GM10248 (cell line): ENCODE measurements around the gene GOT2.
"Not testable (repeated sequence)": the region's sequence is repeated elsewhere in the genome, so short reads cannot be mapped to it uniquely, and the experiment has no call there.

Source experiments
- CTCF ChIA-PET: fragments of 300-600 bp; sonication (Branson Sonifier 250); formaldehyde crosslinking; extraction: SDS; loops from one replicate; lab custom pipeline; 2021; ENCODE audit warnings: antibody characterized with exemption; lab: Yijun Ruan, JAX
- POLR2A ChIA-PET: fragments of 350-650 bp; sonication (Branson Sonifier 250); formaldehyde crosslinking; extraction: SDS; loops from one replicate; lab custom pipeline; 2020; ENCODE audit warnings: antibody characterized with exemption; lab: Yijun Ruan, JAX
- DNase-seq: peaks from one replicate; pipeline ENCODE4 v3.0.0; 2012; ENCODE audit errors: extremely low spot score
- CTCF ChIP-seq: IDR thresholded peaks from 2 replicates; pipeline ENCODE4 v1.5.1; 2012; ENCODE audit warnings: mild to moderate bottlenecking, low read depth; ENCODE audit errors: extremely low read depth, missing control alignments, control extremely low read depth

GOT2 gene

GRCh38 chr16:58733671-58734458, at the start of gene GOT2:
Gene GOT2, minus strand, starts transcription at chr16:58734316. Its CDS starts 88 bp downstream, at chr16:58734228.
- peak; percentile 97 for TF ChIP-seq CTCF
- POLR2A ChIA-PET: no interaction called here
- peak; percentile 91 for DNase-seq
- CTCF ChIA-PET: interaction anchor here (0.6 to 2.7 kb wide), 5 partner anchors 9 to 22 kb away, joined by 3 to 15 read pairs (median 3); no protein-coding TSS in a partner anchor

DNA sequence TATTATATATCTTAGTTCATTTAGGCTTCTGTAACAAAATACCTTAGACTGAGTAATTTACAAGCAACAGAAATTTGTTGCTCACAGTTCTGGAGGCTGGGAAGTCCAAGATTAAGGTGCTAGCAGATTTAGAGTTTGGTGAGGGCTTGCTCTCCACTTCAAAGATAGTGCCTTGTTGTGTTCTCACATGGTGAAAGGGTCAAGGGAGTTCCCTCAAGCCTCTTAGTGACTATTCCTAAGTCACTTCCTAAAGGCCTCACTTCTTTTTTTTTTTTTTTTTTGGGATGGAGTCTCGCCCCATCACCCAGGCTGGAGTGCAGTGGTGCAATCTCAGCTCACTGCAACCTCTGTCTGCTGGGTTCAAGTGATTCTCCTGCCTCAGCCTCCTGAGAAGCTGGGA, 45.2 kb upstream of the GOT2 start:
- POLR2A ChIA-PET, CTCF ChIA-PET: not testable (repeated sequence)

DNA sequence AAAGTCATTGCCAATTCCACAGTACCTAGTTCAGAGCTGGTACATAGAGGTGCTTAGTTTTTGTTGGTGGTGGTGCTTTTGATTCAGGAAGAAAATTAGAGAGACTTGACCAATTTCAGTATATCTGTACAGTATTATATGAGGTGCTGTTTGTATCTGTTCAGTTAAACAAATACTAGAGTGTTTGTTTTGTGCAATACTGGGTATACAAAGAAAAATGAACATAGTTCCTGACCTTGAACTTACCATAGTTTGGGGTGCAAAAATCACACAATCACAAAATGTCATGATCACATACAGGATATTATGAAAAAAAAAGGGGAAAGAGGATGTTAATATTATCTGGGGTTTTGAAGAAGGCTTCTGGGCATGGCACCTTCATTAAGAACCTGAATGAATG, 39.8 kb upstream of the GOT2 start:
- ChIA-PET CTCF (no interaction called here), POLR2A (no interaction called here)
- DNase-seq: no peak
- no peak for TF ChIP-seq CTCF

More for the DNA sequence above, 45.2 kb upstream of the GOT2 start:
- not testable (repeated sequence) for DNase-seq

DNA sequence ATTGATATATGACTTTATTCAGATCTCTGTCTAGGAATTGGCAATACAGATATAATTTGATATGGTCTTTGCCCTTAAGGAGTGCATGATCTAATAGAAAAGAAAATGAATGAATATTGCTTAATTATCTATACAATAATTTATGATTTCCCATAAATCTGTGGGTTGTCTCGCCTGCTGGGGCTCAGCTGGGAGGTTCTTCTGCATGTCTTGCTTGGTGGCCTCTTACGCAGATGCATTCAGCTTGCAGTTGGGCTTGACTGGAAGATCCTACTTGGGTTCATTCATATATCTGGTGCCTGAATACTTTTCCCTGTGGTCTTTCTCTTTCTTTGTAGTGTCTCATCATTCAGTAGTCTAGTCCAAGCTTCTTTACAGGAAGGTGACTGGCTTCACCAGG, 34.0 kb upstream of the GOT2 start:
- CTCF ChIA-PET: interaction anchor here (1.5 to 3.2 kb wide), 3 partner anchors 9 to 46 kb away, joined by 3 to 11 read pairs (median 3); no protein-coding TSS in a partner anchor

DNA sequence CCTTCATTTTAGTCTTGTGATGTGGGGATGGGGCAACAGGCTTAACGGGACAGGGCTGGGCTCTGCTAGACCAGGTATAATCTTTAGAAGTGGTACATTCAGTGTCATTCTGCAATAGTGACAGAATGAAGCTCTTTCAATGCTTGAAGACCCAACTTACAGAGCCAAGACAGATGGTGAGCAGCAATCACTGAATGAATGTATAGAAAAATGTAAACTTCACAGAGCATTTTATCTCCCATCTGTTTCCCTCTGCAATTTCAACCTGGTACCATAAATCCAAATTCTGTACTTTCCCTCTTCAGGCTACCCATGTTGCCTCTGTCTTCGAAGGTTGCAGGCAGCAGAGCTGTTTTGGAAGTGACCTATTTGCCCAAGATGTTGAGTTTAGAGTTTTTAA, 33.5 kb upstream of the GOT2 start:
- ChIA-PET CTCF (interaction anchor here (1.5 to 3.2 kb wide), 3 partner anchors 9 to 46 kb away, joined by 3 to 11 read pairs (median 3); no protein-coding TSS in a partner anchor), POLR2A (no interaction called here)
- DNase-seq: no peak
- no peak for TF ChIP-seq CTCF

More for the DNA sequence above, 34.0 kb upstream of the GOT2 start:
- no peak for TF ChIP-seq CTCF
- no peak for DNase-seq
- POLR2A ChIA-PET: no interaction called here

DNA sequence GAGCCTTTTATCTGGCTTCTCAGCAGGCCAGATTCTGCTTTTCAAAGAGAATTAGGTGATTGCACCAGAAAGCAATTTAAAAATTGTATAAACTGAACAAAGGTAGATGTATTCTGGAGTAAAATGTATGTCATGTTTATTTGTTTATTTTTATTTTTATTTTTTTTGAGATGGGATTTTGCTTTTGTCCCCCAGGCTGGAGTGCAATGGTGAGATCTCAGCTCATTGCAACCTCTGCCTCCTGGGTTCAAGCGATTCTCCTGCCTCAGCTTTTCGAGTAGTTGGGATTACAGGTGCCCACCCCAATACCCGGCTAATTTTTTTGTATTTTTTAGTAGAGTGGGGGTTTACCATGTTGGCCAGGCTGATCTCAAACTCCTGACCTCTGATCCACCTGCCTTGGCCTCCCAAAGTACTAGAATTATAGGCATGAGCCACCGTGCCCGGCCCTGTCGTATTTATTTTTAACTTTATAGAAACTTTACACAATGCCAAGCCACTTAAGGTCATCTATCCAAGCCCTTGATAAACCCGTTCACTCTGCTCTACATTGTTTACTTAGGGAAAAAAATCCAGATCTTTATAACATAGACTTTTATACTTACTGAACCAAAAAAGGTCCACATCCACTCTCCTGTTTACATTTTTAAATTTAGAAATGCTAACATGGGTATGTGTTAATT, 22.7 kb upstream of the GOT2 start:
- no peak for TF ChIP-seq CTCF
- ChIA-PET CTCF (interaction anchor here (0.7 to 2.7 kb wide), 36 partner anchors 10 to 1000 kb away, joined by 3 to 30 read pairs (median 4); partner anchors contain the start of genes GOT2 and SLC38A7), POLR2A (no interaction called here)
- no peak for DNase-seq
